GM12891 (cell line): ENCODE data around the gene STARD13.

Experiments
- DNase-seq: peaks from one replicate; pipeline ENCODE4 v3.0.0; 2011; ENCODE audit warnings: low spot score; ENCODE audit not compliant: insufficient read length
- FAIRE-seq: peaks from 2 replicates; lab custom pipeline; 2011; peaks lifted over from hg19 to GRCh38; lab: Jason Lieb, UNC
- PAX5 ChIP-seq: IDR thresholded peaks from 2 replicates; pipeline ENCODE4 v1.6.1; 2011; ENCODE audit warnings: low read length, moderate library complexity, mild to moderate bottlenecking; ENCODE audit not compliant: insufficient read depth, severe bottlenecking
- POLR2A ChIP-seq: IDR thresholded peaks from 2 replicates; pipeline ENCODE4 v1.6.1; 2011; ENCODE audit warnings: low read depth, low read length, control low read depth
- POLR2AphosphoS5 ChIP-seq: IDR thresholded peaks from 2 replicates; pipeline ENCODE4 v1.6.1; 2011; ENCODE audit warnings: low read depth, low read length, control low read depth
- POU2F2 ChIP-seq: IDR thresholded peaks from 2 replicates; pipeline ENCODE4 v1.6.1; 2011; ENCODE audit warnings: low read depth, mild to moderate bottlenecking, control low read depth, low read length, moderate library complexity
- SPI1 ChIP-seq: IDR thresholded peaks from 2 replicates; pipeline ENCODE4 v1.6.1; 2011; ENCODE audit warnings: low read depth, low read length, control low read depth
- TAF1 ChIP-seq: IDR thresholded peaks from 2 replicates; pipeline ENCODE4 v1.6.1; 2011; ENCODE audit warnings: low read depth, low read length, control low read depth

Gene STARD13

GRCh38 chr13:33195693-33196464 is 89.7 kb downstream of the STARD13 start:
- FAIRE-seq = no peak
- no peak for DNase-seq
- TF ChIP-seq SPI1 (no peak), POU2F2 (no peak), PAX5 (no peak), TAF1 (no peak), POLR2AphosphoS5 (no peak), POLR2A (no peak)

GRCh38 chr13:33194820-33195692 is 90.5 kb downstream of the STARD13 start:
- peak; percentile 68 for FAIRE-seq
- DNase-seq = no peak
- TF ChIP-seq SPI1 = no peak
- no peak for TF ChIP-seq POLR2A
- no peak for TF ChIP-seq POU2F2
- TF ChIP-seq TAF1 = no peak

GRCh38 chr13:33193428-33193974 is 92.1 kb downstream of the STARD13 start:
- no peak for DNase-seq
- no peak for TF ChIP-seq TAF1
- no peak for TF ChIP-seq POU2F2
- no peak for TF ChIP-seq POLR2AphosphoS5
- no peak for TF ChIP-seq PAX5
- TF ChIP-seq SPI1 = no peak
- TF ChIP-seq POLR2A = no peak
- peak; percentile 62 for FAIRE-seq

- DNase-seq = no peak
- no peak for FAIRE-seq
- TF ChIP-seq PAX5 = no peak
- no peak for TF ChIP-seq SPI1
Observed at GRCh38 chr13:33191425-33192210, 93.9 kb downstream of the STARD13 start.

- FAIRE-seq (peak; percentile 54), DNase-seq (no peak)
Observed at GRCh38 chr13:33189470-33189869, 96.1 kb downstream of the STARD13 start.

GRCh38 chr13:33188093-33188882 is 97.3 kb downstream of the STARD13 start:
- DNase-seq (no peak), FAIRE-seq (peak; percentile 51)
- no peak for TF ChIP-seq POU2F2
- TF ChIP-seq POLR2A = no peak
- TF ChIP-seq SPI1 = no peak
- no peak for TF ChIP-seq TAF1
- TF ChIP-seq PAX5 = no peak
- no peak for TF ChIP-seq POLR2AphosphoS5

More at GRCh38 chr13:33189470-33189869, 96.1 kb downstream of the STARD13 start:
- TF ChIP-seq POU2F2 (no peak), POLR2AphosphoS5 (no peak), POLR2A (no peak), TAF1 (no peak), SPI1 (no peak), PAX5 (no peak)

- TF ChIP-seq PAX5 (no peak), POLR2A (no peak), POLR2AphosphoS5 (no peak), SPI1 (no peak)
- no peak for DNase-seq
- FAIRE-seq = no peak
Observed at GRCh38 chr13:33186861-33187291, 98.7 kb downstream of the STARD13 start.

- FAIRE-seq (no peak), DNase-seq (no peak)
- TF ChIP-seq POLR2AphosphoS5 (no peak), POU2F2 (no peak), SPI1 (no peak), TAF1 (no peak)
Observed at GRCh38 chr13:33185853-33186252, 99.7 kb downstream of the STARD13 start.
